T-helper 2 cell treated with Interferon-gamma antibody and Interleukin-4, amounts not matched to agents 100 ng/mL and 5 ng/mL, for 36 hours (primary cell): ENCODE data around the gene CAPN12. TPM values are rescaled to one million over a fixed set of nuclear protein-coding genes. Genes with fewer than 3 reads are reported as not detected.

ENCODE experiments used
- intact Hi-C: fragments of 100-400 bp; cut with micrococcal nuclease; formaldehyde crosslinking; loops from one replicate; pipeline ENCODE4 v1.15.1; 2023
- total RNA-seq: library from RNA; stranded (reverse); gene quantifications from 2 replicates; pipeline ENCODE4 v1.2.3, GENCODE V29; 2022

The CAPN12 gene
- total RNA-seq, 1 donor from 2014 or later: 5.3 TPM

- intact Hi-C loops: no loop called here
These were observed 17.4 kb downstream of the CAPN12 start for GRCh38 chr19:38726761-38727301.

GRCh38 chr19:38726284-38726673 is 18.0 kb downstream of the CAPN12 start:
- intact Hi-C loops: no loop called here

GRCh38 chr19:38725469-38726283 is 18.6 kb downstream of the CAPN12 start:
- intact Hi-C loops: no loop called here

- intact Hi-C loops: no loop called here
These were observed 20.1 kb downstream of the CAPN12 start for GRCh38 chr19:38723990-38724854.

GRCh38 chr19:38723606-38723965 is 20.7 kb downstream of the CAPN12 start:
- intact Hi-C loops: no loop called here

- intact Hi-C loops: no loop called here
These were observed 21.2 kb downstream of the CAPN12 start for GRCh38 chr19:38722947-38723605.

- intact Hi-C loops: no loop called here
These were observed 22.1 kb downstream of the CAPN12 start for GRCh38 chr19:38721979-38722773.

GRCh38 chr19:38721496-38721895 is 22.8 kb downstream of the CAPN12 start:
- intact Hi-C loops: no loop called here

GRCh38 chr19:38720559-38721236 is 23.6 kb downstream of the CAPN12 start:
- intact Hi-C loops: no loop called here

- intact Hi-C loops: no loop called here
These were observed 24.3 kb downstream of the CAPN12 start for GRCh38 chr19:38719761-38720558.

GRCh38 chr19:38718747-38719543 is 25.3 kb downstream of the CAPN12 start:
- intact Hi-C loops: no loop called here

GRCh38 chr19:38717855-38718254 is 26.4 kb downstream of the CAPN12 start:
- intact Hi-C loops: no loop called here

- intact Hi-C loops: no loop called here
These were observed 27.2 kb downstream of the CAPN12 start for GRCh38 chr19:38717051-38717450.

- intact Hi-C loops: no loop called here
These were observed 28.7 kb downstream of the CAPN12 start for GRCh38 chr19:38715555-38715954.

- intact Hi-C loops: no loop called here
These were observed 29.9 kb downstream of the CAPN12 start for GRCh38 chr19:38714354-38714778.

- intact Hi-C loops: no loop called here
These were observed 30.4 kb downstream of the CAPN12 start for GRCh38 chr19:38713865-38714264.

- intact Hi-C loops: no loop called here
These were observed 31.0 kb downstream of the CAPN12 start for GRCh38 chr19:38713227-38713649.

- intact Hi-C loops: no loop called here
These were observed 32.0 kb downstream of the CAPN12 start for GRCh38 chr19:38712161-38712748.
